HG03442 (cell line): ENCODE data around the gene CEP57.
"Not testable (repeated sequence)": the region's sequence is repeated elsewhere in the genome, so short reads cannot be mapped to it uniquely, and the experiment has no call there.

ENCODE experiments used
- ATAC-seq: cut with Tn5 transposase; IDR thresholded peaks from one replicate; pipeline ENCODE4 v1.9.1; 2021; ENCODE audit warnings: mild to moderate bottlenecking, moderate library complexity; ENCODE audit not compliant: unreplicated experiment

Gene CEP57

DNA sequence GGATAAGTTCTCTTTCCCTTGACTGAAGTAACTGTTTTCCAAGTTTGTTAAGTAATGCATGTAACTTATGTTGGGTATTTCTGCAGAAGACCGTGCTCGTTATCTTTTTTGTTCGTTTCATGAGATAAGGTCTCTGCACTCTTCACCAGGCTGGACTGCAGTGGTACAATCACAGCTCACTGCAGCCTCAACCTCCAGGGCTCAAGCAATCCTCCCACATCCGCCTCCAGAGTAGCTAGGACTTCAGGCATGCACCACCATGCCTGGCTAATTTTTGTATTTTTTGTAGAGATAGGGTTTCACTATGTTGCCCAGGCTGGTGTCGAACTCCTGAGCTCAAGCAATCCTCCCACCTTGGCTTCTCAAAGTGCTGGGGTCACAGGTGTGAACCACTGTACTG, 64.1 kb downstream of the CEP57 start:
- ATAC-seq = not testable (repeated sequence)

DNA sequence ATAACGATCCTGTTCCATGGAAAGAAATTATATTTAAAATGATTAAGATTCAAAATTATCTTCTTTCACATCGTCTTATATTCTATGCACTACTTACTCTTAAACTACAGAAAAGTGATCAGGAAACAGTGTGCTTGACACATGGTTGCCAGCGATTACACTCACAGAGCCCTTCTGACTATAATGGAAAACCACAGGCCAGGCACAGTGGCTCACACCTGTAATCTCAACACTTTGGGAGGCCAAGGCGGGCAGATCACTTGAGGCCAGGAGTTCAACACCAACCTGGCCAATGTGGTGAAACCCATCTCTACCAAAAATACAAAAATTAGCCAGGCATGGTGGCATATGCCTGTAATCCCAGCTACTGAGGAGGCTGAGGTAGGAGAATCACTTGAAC, 69.7 kb downstream of the CEP57 start:
- ATAC-seq = not testable (repeated sequence)

DNA sequence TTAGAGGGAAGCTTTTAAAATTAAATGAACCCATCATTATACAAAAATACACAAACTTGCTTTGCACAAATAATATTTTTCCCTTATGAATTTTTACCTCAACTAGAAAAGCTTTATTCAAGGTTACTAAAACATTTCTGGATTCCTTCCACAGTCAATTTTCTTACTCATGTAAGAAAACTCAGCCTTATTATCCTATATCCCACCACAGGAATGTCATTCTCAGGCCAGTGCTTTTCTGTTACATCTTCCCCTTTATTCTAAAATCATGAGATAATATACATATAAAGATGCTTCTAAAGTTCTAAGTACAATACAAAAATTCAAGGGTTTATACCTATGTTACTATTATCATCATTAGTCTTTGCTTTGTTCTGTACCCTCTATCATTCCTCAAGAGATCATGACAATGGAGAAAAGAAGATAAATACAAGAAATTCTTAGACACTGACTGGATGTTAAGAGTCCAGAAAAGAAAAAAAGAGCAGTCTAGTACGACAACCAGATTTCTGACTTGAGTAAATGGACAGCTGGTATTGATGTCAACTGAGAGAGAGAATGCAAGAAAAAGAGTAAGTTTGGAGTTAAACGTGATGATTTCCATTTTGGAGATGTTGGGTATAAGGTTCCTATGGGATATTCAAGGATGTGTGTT, 73.3 kb downstream of the CEP57 start:
- no peak for ATAC-seq

DNA sequence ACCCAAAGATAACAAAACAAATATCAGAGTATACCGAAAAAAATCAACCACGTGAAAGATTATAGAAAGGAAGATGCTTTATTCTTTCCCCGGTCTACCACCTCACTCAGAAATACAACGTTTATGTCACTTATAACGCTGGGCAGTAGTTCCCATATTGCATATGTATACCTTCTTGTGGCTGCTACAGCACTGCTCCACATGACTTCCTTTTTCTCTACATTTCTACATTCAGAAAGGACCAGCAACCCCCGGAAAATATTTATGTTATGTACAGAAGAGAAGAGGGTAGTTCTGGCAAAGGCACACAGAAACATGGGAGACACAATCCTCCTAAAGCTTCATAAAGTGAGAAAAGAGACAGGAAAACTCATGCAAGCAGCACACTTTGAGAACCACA, 76.8 kb downstream of the CEP57 start:
- no peak for ATAC-seq

DNA sequence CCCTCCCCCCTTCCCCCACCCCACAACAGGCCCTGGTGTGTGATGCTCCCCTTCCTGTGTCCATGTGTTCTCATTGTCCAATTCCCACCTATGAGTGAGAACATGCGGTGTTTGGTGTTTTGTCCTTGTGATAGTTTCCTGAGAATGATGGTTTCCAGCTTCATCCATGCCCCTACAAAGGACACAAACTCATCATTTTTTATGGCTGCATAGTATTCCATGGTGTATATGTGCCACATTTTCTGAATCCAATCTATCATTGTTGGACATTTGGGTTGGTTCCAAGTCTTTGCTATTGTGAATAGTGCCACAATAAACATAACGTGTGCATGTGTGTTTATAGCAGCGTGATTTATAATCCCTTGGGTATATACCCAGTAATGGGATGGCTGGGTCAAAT, 80.6 kb downstream of the CEP57 start:
- ATAC-seq = not testable (repeated sequence)

DNA sequence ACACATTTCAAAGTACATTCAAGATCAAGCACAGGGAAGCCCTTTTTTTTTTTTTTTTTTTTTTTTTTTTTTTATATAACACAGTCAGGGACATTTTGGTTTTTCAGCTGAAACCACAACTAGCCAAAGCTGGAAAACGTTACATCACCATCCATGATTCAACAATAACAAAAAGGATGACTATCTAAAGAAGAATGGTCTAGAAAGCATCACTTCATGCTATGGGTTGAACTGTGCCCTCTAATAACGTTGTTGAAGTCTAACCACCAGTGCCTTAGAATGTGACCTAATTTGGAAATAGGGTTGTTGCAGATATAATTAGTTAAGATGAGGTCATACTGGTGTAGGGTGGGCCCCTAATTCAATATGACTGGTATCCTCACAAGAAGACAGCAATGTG, 87.0 kb downstream of the CEP57 start:
- ATAC-seq = no peak
